ENCODE measurements around the gene PHACTR4.
"Not testable (repeated sequence)": the region's sequence is repeated elsewhere in the genome, so short reads cannot be mapped to it uniquely, and the experiment has no call there.

Gene PHACTR4

DNA sequence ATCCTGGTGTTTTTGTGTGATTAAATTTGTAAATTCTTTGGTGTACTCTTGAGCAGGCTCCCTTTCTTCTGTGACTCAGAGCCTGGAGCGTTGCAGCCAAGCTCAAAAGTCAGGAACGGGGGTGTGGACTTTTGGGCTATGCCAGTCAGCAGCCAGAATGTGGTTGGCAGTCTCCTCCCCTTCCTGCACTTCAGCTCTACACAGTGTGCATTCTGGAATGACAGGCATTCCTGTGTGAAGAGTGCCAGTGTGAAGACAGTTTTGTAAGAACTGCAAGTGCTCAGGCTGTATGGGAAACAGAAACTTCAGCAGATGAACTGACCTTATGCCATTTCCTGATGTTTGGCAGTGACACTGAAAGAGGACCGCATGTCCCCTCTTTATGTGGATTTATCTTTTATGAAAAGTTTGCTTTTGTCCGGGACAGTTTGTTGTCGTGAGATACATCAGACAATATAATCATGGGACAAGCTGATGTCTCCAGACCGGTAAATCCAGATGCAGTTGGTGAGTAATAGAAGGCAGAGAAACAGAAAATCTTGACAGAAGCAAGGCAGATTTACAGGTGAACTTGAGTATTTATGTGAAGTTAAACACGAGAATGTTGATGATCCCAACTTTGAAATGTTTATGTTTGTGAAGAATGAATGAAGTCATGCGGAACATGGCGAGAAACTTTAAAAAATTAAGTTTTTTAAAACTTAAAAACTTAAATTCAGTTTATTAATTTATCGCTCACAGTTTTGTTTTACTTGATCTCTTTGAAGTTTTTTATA is 68.6 kb downstream of the PHACTR4 start:
- DNase-seq: peak; percentile 99

DNA sequence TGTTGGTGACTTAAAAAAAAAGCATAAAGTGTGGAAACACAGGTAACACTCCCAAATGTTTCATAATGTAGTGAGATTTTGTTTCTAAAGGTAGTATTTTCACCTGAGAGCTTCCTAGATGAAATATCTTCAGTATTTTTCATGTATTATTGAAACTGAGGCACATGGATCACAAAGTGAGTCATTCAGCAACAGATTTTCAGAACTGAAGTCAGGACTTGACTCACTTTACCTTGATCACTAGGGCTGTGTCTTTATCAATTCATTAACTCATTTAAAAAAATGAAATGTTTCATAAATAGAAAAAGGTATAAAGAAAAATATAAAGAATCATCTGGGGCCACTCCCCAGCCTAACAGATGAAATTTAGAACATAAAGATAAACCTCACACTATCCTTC is 69.8 kb downstream of the PHACTR4 start:
- no peak for DNase-seq

DNA sequence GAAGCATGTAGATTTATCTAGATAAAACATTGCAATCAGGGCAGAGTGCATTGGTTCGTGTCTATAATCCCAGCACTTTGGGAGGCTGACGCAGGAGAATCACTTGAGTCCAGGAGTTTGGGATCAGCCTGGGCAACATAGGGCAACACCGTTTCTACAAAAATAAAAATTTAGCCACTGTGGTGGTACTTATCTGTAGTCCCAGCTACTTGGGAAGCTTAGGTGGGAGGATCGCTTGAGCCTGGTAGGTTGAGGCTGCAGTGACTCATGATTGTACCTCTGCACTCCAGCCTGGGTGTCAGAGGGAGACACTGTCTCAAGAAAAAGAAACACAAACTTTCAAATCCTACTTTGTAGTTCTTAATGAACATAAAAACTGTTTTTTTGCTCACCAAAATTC is 72.1 kb downstream of the PHACTR4 start:
- DNase-seq: no peak

DNA sequence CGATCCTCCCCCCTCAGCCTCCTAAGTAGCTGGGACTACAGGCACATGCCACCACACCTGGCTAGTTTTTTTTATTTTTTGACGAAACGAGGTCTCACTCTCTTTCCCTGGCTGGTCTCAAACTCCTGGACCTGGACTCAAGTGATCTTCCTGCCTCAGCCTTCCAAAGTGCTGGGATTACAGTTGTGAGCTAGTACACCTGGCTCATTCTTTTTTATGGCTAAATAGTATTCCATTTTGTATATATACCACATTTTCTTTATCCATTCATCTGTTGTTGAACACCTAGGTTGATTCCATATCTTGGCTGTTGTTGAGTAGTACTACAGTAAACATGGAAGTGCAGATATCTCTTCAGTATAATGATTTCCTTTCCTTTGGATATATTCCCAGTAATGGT is 74.0 kb downstream of the PHACTR4 start:
- no peak for DNase-seq

DNA sequence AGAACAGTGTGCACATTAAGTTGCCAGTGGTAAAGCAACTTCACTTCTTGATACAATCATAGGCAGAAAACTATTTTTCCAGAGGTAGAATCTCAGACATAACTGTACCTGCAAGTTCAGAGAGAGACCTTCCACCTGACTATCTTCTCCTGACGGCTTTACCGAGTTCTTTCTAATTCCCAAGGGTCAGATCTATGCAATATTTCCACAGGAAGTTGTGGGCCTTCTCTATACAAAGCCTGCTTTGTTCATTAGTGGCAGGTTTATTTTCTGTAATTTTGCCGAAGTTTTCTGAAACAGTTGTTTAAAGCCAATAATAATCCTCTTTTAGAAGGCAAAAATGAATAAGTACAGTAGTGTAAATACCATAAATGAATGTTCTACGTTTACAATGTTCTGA is 78.1 kb downstream of the PHACTR4 start:
- DNase-seq: no peak

DNA sequence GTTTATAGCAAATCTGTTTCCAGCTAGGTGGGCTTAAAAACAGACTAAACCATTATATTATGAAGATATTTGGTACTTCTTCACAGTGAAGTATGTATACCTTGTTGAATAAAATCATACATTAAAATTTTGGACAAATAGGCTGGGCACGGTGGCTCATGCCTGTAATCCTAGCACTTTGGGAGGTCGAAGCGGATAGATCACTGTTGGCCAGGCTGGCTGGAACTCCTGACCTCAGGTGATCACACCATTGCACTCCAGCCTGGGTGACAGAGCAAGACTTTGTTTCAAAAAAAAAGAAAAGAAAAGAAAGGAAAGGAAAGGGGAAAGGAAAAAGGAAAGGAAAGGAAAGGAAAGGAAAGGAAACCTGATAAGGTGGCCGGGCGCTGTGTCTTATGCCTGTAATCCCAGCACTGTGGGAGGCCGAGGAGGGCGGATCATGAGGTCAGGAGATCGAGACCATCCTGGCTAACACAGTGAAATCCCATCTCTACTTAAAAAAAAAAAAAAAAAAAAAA is 78.6 kb downstream of the PHACTR4 start:
- DNase-seq: not testable (repeated sequence)

DNA sequence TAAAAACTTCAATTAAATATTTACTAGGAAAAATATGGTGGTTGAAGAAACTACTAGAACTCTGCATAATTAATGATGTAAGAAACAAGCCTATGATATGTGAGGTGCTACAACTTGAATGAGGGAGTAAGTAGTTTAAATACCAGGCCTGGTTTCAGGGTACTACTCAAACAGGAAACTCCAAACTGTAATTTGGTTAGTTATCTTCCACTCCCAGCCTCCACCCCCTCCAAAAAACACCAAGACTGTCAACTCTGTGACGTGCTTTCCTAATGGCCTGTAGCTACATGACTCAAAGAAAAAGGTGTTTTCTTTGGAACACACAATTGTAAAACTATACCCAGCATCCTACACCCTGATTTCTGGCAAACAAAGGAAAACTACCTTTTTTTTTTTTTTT is 80.4 kb downstream of the PHACTR4 start:
- DNase-seq: peak; percentile 39

DNA sequence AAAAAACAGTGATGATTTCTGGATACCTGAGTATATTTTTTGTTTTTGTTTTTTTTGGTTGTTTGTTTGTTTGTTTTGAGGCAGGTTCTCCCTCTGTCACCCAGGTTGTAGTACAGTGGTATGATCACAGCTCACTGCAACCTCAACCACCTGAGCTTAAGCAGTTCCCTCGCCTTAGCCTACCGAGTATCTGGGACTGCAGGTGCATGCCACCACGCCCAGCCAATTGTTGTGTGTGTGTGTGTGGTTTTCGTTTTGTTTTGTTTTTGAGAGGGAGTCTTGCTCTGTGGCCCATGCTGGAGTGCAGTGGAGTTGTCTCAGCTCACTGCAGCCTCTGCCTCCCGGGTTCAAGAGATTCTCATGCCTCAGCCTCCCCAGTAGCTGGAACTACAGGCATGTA is 81.0 kb downstream of the PHACTR4 start:
- no peak for DNase-seq

DNA sequence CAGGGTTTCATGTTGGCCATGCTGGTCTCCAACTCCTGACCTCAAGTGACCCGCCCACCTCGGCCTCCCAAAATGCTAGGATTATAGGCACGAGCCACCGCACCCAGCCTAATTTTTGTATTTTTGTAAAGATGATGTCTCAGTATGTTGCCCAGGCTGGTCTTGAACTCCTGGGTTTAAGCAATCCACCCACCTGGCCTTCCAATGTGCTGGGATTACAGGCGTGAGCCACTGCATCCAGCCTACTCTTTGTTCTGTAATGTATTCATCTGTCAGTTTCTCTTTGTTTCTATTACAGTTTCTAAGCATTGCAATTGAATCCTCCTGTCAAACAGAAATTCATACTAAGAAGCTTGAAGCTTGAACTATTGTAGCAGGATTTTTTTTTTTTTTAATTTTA is 81.5 kb downstream of the PHACTR4 start:
- DNase-seq: no peak

DNA sequence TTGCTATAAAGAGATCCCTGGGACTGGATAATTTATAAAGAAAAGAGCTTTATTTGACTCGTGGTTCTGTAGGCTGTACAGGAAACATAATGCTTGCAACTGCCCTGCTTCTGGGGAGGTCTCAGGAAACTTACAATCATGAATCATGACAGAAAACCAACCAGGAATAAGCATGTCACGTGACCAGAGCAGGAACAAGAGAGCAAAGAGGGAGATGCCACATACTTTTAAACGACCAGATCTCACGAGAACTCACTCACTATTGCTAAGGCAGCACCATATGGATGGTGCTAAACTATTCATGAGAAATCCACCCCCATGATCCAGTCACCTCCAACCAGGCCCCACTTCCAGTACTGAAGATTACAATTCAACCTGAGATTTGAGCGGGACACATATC is 86.5 kb downstream of the PHACTR4 start:
- peak; percentile 79 for DNase-seq

DNA sequence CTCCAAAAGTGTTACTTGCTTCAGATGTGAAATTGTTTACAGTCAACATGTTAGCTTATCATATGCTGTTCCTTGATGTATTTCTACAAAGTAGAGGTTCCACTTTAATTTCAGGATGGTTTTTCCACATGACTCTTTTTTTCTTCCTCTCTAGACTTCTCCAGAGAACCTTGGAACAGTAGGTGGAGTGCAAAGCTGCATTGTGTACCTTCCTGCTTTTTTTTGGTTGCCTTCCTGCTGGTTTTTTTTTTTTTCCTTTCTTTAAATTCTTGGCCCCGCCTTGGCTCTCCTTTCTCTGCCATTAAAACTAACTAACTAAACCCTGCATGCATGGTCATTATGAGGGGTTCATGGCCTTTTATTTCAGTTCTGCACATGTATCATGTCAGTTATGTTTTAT is 88.1 kb downstream of the PHACTR4 start:
- no peak for DNase-seq

DNA sequence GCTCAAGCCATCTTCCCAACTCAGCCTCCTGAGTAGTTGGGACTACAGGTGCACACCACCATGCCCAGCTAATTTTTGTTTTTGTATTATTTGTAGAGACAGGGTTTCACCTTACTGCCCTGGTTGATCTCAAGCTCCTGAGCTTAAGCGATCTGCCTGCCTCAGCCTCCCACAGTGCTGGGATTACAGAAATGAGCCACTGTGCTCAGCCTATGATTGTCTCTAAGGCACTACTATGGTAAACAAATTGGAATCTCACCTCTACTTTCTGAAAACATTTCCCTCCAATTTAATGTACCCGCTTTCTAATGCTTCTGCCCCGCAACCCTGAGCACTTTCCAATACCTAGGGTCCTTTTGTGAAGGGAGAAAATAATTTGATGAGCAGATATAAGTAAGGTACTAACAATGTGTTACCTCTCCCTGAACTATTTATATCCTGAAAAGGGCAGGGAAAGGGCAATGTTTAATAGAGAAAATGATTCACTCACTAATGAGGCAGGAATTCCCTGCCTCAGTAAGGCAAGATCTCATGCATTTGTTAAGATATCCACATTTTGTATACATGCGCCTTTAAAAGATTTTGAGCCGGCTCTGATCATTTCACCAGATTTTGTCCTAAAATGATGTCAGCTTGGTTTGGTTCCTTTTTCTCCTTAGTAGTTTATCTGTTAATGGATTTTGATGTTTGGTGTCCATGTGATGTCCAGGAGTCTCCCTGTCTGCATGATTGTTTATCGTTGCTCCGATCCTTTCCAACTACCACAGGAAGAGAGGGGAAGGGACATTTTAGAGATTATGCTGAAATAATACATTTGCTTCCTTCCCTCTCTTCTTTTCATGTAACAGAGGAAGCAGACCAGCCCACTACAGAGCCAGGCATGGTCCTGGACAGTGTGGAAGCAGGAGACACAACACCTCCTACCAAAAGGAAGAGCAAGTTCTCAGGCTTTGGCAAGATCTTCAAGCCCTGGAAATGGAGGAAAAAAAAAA is 89.0 kb downstream of the PHACTR4 start:
- DNase-seq: peak; percentile 17

DNA sequence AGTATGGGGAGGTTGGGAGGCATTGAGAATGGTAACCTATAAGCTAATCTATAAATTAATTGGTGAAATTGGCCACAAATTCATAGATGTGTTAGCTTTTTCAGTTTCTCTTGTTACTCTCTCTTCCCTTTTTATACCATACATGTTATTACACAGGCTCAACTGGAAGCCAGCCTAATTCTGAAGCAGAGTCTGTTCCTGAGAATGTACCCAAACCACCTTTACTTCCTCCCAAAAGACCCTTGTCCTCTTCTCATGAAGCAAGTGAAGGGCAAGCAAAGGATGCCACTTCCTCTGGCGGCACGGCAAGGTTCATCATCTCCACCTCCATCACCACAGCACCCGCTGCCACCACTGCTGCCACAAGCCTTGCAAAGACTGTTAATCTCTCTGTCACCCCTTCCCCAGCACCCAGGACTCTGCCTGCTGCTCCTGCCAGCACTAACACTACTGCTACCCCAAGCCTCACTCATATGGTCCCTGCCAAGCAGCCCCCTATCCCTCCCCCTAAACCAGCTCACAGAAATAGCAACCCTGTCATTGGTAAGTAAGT is 96.8 kb downstream of the PHACTR4 start:
- no peak for DNase-seq

DNA sequence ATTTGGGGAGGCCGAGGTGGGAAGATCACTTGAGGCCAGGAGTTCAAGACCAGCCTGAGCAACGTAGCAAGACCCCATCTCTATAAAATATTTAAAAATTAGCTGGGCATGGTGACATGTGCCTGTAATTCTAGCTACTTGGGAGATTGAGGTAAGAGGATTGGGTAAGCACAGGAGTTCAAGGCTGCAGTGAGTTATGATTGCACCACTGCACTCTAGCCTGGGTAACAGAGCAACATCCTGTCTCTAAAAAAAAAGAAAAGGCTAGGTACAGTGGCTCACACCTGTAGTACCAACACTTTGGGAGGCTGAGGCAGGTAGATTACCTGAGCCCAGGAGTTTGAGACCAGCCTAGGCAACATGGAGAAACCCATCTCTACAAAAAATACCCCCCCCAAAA is 100.6 kb downstream of the PHACTR4 start:
- no peak for DNase-seq

DNA sequence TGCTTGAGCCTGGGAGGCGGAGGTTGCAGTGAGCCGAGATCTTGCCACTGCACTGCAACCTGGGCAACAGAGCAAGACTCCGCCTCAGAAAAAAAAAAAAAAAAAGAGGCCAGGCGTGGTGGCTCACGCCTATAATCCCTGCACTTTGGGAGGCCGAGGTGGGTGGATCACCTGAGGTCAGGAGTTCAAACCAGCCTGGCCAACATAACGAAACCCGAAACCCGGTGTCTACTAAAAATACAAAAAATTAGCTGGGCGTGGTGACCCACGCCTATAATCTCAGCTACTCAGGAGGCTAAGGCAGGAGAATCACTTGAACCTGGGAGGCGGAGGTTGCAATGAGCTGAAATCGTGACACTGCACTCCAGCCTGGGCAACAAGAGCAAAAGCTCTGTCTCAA is 110.0 kb downstream of the PHACTR4 start:
- not testable (repeated sequence) for DNase-seq

DNA sequence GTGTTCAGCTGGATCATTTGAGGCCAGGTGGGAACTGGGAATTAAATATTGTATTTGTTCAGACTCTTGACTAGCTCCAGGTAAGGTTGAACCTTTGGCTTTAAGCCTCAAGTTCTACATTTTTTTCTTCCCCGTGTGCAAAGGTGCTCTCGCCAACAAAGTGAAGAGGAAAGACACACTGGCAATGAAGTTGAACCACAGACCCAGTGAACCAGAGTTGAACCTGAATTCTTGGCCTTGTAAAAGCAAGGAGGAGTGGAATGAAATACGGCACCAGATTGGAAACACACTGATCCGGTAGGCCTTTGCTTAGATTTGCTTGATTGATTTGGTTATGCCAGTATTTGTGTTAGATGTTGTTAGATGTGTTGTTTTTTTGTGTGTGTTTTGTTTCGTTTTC is 110.8 kb downstream of the PHACTR4 start:
- no peak for DNase-seq

DNA sequence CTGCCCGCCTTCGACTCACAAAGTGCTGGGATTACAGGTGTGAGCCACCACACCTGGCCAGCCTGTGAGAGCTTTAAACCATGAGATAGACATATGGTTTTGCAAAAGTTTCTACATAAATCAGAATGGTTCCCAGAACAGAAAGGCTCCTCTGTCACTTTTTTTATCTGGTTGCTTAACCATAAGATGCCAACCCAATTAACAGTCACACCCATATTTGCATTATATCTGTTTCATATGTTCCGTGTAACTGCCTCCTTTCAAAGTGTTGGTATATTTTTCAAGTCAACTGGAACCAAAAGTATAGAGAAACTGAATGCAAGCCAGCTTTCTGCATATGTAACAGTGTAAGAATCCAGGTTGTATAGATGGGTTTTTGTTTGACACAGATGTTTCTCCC is 112.6 kb downstream of the PHACTR4 start:
- DNase-seq: no peak

DNA sequence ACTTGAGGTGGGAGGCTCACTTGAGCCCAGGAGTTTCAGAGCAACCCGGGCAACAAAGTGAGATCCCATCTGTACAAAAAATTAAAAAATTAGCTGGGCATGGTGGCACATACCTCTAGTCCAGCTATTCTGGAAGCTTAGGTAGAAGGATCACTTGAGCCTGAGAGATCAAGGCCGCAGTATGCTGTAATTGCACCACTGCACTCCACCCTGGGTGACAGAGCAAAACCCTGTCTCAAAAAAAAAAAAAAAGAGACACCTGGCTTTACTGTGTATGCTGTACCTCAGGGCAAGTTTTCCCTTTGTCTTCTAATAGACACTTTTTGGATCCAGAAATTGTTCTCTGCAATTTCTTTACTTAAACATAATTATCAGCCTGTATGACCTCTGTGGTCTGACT is 113.2 kb downstream of the PHACTR4 start:
- no peak for DNase-seq

DNA sequence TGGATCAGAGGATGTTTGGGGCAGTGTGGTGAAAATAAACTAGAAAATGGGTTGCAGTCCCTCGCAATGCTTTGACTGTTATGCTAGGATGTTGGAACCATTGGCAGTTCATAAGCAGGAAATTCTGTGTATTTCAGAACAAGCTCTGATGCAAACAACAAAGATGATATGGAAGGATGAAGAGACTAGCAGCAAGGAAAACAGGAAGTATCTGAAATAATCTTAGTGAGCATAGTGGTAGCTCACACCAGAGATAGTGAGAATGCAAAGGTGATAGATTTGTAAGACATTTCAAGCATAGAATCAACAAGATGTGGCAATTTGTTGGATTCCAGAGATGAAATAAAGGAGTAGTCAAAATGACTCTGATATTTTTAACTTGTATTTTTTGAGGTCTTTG is 125.2 kb downstream of the PHACTR4 start:
- no peak for DNase-seq

DNA sequence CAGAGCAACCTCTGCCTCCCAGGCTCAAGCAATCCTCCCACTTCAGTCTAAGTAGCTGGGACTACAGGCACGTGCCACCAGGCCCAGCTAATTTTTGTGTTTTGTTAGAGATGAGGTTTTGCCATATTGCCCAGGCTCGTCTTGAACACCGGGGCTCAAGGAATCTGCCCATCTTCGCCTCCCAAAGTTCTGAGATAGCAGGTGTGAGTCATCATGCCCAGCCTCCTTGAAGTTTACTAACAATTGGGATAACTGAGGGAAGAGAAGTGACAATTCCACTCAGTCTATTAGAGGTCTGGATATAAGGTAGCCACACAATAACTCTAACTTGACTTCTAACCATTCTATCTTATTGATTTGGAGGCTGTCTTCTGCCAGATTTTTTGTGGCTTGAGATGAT is 130.0 kb downstream of the PHACTR4 start:
- DNase-seq: no peak

DNA sequence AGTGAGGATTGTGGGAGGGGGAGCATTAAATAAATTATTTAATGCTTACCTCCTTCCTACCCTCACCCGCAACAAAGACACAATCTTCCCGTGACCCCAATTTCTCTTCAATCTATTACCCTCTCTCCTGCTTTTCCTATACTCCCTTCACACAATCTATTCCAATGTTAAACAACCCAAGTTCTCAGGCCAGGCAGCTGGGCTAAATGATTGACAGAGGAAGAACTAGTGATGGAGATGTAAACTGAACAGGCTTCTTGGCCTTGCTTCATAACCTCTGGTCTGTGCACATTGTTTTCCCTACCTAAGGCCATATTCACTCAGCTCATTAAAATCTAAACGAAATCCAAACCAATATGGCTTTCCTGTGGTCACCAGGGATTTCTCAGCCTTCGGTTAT is 132.4 kb downstream of the PHACTR4 start:
- no peak for DNase-seq

DNA sequence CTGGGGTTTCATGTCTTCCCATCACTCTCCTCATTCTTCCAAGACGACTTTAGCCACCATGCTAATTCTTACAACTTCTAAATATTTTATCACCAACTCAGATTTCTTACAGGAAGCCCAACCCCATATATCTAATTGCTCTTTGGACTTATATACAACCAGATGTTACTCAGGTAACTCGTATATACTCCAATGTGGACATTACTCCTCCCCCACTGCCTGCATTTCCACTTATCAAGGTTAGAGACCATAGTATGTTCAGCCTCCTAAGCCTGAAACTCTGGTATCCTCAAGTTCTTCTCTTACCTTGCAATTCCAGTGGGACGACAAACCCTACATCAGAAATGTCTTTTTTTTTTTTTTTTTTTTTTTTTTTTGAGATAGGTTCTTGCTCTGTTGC is 133.6 kb downstream of the PHACTR4 start:
- DNase-seq: no peak

DNA sequence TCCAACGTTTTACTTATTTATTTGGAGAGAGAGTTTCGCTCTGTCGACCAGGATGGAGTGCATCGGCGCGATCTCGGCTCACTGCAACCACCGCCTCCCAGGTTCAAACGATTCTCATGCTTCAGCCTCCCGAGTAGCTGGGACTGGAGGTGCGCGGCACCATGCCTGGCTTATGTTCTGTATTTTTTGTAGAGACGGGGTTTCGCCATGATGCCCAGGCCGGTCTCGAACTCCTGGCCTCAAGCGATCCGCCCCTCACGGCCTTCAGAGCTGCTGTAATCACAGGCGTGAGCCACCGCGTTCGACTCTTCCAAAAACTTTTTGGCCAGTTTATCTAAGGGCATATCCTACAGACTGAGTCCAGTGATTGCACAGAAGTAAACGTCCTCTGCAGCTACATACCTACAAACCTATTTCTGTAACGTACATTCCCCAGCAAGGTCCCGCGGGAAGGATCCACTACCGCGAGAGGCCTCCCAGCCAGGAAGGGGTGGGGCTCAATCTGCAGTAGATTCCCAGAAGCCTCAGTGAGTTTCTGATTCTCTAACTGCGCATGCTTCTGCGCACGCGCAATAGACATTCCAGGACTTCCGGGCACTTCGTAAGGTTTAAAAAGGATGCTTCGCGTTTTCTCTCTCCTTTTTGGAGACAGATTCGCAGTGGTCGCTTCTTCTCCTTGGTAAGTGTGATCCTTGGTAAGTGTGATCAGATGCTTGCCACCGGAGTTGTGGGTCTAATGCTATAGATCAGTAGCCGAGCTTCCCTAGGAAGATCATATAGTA is 136.1 kb downstream of the PHACTR4 start, which contains the start of gene RCC1:
RCC1 (plus strand) TSS at position 638 of the 782 bp plus-strand sequence. CDS start 23,824 bp downstream, outside the sequence.
- peak; percentile 99 for DNase-seq

Measured in EL (cell line).